Body of pancreas (tissue), 4 donors: Measurements from ENCODE around the gene FRMPD4.

Experiments
- POLR2A ChIP-seq, 3 donors: fragments of 450-650 bp; IDR thresholded peaks; one replicate each; pipeline ENCODE4 v1.6.1; 2016; ENCODE audit warnings: antibody characterized with exemption in 3 of 3, mild to moderate bottlenecking in 2 of 3
- TF ChIP-seq, protein P1 (sequence below), 7 experiments: fragments of 450-650 bp in 4 of 7; fragments of 200-600 bp in 3 of 7; sonication (generic) in 3 of 7; IDR thresholded peaks; one replicate each; pipeline ENCODE4 v1.5.1; 2016 to 2019; ENCODE audit warnings: antibody characterized with exemption in 7 of 7

DNA sequence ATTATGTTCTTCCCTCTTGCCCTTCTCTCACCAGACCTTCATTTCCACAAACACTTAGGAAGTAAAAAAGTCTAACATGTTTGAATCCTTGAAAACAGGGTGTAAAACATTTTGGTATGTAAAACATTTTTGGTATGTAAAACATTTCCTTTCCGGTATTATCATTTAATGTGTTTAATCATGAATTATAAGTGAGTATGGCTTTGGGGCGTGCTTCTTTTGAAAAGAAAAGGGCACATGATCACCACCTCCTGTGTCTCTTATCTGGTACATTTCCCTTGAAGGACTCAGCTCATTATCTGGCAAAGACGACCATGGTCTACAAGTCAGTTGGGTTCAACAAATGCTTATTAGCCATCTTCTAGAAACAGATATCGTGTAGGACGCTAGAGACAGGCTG lies 283.6 kb downstream of the FRMPD4 start:
- TF ChIP-seq, protein P1, sequence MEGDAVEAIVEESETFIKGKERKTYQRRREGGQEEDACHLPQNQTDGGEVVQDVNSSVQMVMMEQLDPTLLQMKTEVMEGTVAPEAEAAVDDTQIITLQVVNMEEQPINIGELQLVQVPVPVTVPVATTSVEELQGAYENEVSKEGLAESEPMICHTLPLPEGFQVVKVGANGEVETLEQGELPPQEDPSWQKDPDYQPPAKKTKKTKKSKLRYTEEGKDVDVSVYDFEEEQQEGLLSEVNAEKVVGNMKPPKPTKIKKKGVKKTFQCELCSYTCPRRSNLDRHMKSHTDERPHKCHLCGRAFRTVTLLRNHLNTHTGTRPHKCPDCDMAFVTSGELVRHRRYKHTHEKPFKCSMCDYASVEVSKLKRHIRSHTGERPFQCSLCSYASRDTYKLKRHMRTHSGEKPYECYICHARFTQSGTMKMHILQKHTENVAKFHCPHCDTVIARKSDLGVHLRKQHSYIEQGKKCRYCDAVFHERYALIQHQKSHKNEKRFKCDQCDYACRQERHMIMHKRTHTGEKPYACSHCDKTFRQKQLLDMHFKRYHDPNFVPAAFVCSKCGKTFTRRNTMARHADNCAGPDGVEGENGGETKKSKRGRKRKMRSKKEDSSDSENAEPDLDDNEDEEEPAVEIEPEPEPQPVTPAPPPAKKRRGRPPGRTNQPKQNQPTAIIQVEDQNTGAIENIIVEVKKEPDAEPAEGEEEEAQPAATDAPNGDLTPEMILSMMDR (IDR thresholded peaks at IDR 0.05) = no peak
- TF ChIP-seq POLR2A (IDR thresholded peaks at IDR 0.05) = no peak
